ENCODE data around the gene TTC33. TPM values are rescaled to one million over a fixed set of nuclear protein-coding genes. Genes with fewer than 3 reads are reported as not detected.

The TTC33 gene
- total RNA-seq, 1 donor from 2014 or later: 52.5 TPM

DNA sequence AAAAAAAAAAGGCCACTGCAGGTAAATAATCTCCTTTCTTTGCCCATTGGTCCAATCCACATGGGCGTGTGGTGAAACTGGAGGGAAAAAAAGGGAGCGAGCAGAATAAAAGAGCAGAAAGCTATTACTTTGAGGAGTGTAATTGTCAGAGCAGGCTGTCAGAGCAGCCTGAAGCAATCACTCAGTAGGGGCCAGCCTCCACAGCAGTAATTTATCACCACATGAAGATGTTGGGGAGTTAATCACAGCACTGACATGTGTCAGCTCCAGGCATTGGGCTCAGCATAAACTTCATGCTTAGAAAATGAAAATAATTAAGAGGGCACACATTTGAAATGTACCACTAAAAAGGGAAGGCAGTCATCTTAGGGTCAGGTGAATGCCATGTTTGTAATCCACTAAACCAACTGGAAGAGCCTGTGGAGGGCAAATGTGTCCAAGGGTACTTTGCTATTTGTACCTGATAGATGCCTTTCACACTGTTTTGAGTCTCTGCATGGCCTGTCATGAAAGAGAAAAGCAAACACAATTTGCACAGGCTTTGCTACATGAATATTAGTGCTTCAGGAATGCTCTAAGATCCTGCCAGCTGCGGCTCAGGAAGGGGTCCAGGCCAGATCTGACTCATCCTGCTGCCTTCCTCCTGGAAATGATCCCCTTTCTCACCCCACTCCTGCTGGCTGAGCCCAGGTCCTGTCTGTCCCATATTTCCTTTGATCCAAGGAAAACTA lies 79.0 kb downstream of the TTC33 start:
- DNase-seq (ENCODE audit: low spot score): no peak
- H3K9me3 Mint-ChIP-seq: no peaks in the 10 kb centered on the region
- Histone ChIP-seq H3K4me3 (no peak overlapping the region), H3K9ac (no peak overlapping the region), H2AFZ (replicated peaks) (no peak overlapping the region), H3K36me3 (no peaks in the 10 kb centered on the region), H3K4me1 (peaks cover 24% of the 10 kb centered on the region), H3K79me2 (ENCODE audit: low read depth) (no peaks in the 10 kb centered on the region), H3K9me3 (ENCODE audit: low read depth) (no peaks in the 10 kb centered on the region), H4K20me1 (ENCODE audit: low read depth) (peaks cover 14% of the 10 kb centered on the region), H3F3A (ENCODE audit: low read depth) (peaks cover 16% of the 10 kb centered on the region), H3K27me3 (peaks cover 46% of the 10 kb centered on the region), H3K27ac (no peak overlapping the region), H3K4me2 (no peak overlapping the region)
- no peak overlapping the region for H3K27ac Mint-ChIP-seq
- no peak for TF ChIP-seq EZH2 (IDR thresholded peaks at IDR 0.05)
- TF ChIP-seq, protein P1, sequence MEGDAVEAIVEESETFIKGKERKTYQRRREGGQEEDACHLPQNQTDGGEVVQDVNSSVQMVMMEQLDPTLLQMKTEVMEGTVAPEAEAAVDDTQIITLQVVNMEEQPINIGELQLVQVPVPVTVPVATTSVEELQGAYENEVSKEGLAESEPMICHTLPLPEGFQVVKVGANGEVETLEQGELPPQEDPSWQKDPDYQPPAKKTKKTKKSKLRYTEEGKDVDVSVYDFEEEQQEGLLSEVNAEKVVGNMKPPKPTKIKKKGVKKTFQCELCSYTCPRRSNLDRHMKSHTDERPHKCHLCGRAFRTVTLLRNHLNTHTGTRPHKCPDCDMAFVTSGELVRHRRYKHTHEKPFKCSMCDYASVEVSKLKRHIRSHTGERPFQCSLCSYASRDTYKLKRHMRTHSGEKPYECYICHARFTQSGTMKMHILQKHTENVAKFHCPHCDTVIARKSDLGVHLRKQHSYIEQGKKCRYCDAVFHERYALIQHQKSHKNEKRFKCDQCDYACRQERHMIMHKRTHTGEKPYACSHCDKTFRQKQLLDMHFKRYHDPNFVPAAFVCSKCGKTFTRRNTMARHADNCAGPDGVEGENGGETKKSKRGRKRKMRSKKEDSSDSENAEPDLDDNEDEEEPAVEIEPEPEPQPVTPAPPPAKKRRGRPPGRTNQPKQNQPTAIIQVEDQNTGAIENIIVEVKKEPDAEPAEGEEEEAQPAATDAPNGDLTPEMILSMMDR (IDR thresholded peaks at IDR 0.05): no peak
- no peak for TF ChIP-seq EZH2phosphoT487 (IDR thresholded peaks at IDR 0.05)
- H3K27me3 Mint-ChIP-seq (ENCODE audit: insufficient read depth, low read depth): peaks cover 26% of the 10 kb centered on the region
- no peak overlapping the region for H3K4me3 Mint-ChIP-seq
- H3K4me1 Mint-ChIP-seq: peaks cover 30% of the 10 kb centered on the region
- no peaks in the 10 kb centered on the region for H3K36me3 Mint-ChIP-seq

DNA sequence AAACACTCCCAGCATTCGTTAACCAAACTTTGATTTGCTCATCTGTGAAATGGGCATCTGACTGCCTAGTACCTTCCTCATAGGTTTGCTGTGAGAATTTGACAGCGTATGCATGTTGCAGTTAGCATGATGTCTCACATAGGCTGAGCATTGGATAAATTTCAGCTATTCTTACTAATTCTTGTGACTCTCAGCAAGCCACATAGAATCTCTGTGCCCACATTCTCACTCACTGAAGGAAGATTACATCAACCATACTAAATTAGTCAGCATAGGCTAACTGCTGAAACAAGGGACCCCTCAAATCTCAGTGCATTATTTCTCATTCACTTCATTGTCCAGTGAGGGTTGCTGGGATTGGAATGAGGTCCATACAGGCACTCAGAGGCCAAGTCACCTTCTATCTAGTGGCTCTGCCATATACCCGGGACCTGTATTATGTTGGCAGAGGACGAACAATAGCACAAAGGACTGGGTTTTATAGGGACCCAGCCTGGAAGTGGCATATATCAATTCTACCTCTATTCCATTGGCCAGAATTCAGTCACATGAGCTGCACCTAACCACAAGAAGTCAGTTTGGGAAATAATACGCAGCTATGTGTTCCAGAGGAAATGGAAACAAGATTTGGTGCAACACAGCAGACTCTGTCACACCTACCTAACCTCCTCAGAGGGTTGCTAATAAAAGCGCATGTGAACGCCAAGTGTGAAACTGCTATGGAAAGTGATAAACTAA lies 80.2 kb downstream of the TTC33 start:
- Mint-ChIP-seq H3K9me3 (no peaks in the 10 kb centered on the region), H3K36me3 (no peaks in the 10 kb centered on the region), H3K27ac (no peak overlapping the region), H3K27me3 (ENCODE audit: insufficient read depth, low read depth) (peaks cover 15% of the 10 kb centered on the region), H3K4me1 (peaks cover 22% of the 10 kb centered on the region), H3K4me3 (no peak overlapping the region)
- Histone ChIP-seq H2AFZ (replicated peaks) (no peak overlapping the region), H3K27ac (no peak overlapping the region), H3K36me3 (no peaks in the 10 kb centered on the region), H3K27me3 (peaks cover 34% of the 10 kb centered on the region), H3K4me2 (no peak overlapping the region), H3K79me2 (ENCODE audit: low read depth) (no peaks in the 10 kb centered on the region), H3K9me3 (ENCODE audit: low read depth) (no peaks in the 10 kb centered on the region), H3K4me3 (no peak overlapping the region), H3K4me1 (peaks cover 14% of the 10 kb centered on the region), H4K20me1 (ENCODE audit: low read depth) (peaks cover 6% of the 10 kb centered on the region), H3F3A (ENCODE audit: low read depth) (peaks cover 16% of the 10 kb centered on the region), H3K9ac (no peak overlapping the region)
- TF ChIP-seq, protein P1 (IDR thresholded peaks at IDR 0.05): no peak
- no peak for TF ChIP-seq EZH2phosphoT487 (IDR thresholded peaks at IDR 0.05)
- no peak for TF ChIP-seq EZH2 (IDR thresholded peaks at IDR 0.05)
- DNase-seq (ENCODE audit: low spot score): no peak

DNA sequence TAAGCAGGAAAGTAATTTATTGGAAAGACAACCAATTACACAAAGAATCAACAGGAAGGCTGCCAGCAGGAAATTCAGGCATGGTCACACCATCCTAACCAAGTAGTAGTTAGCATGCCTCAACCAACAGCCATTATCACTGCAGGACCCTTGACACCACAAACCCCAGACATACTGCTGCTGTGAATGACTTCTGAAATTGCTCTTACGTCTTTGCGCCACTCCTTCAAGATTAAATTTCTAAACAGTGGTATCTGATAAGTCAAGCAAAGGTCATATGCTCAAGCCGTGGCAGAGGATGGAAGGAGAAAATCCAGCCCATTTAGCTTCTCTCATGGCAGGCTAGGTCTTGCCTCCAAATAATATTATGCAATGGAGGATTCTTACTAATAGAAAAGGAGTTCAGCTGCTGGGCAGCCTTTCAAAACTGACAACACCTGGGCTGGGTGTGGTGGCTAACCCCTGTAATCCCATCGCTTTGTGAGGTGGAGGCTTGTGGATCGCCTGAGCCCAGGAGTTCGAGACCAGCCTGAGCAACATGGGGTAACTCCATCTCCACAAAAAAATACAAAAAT lies 81.0 kb downstream of the TTC33 start:
- Mint-ChIP-seq H3K9me3 (no peaks in the 10 kb centered on the region), H3K4me1 (peaks cover 17% of the 10 kb centered on the region), H3K36me3 (no peaks in the 10 kb centered on the region), H3K4me3 (no peak overlapping the region), H3K27ac (no peak overlapping the region), H3K27me3 (ENCODE audit: insufficient read depth, low read depth) (peaks cover 8% of the 10 kb centered on the region)
- H3K36me3 ChIP-seq: no peaks in the 10 kb centered on the region
- H3K27me3 ChIP-seq: peaks cover 25% of the 10 kb centered on the region
- peaks cover 8% of the 10 kb centered on the region for H3F3A ChIP-seq (ENCODE audit: low read depth)
- no peak overlapping the region for H3K27ac ChIP-seq
- H3K4me1 ChIP-seq: peaks cover 7% of the 10 kb centered on the region
- no peak overlapping the region for H3K9ac ChIP-seq
- TF ChIP-seq, protein P1 (IDR thresholded peaks at IDR 0.05): no peak
- TF ChIP-seq EZH2 (IDR thresholded peaks at IDR 0.05) (no peak), EZH2phosphoT487 (IDR thresholded peaks at IDR 0.05) (no peak)
- no peak overlapping the region for H2AFZ ChIP-seq (replicated peaks)
- no peak overlapping the region for H3K4me3 ChIP-seq
- no peaks in the 10 kb centered on the region for H3K9me3 ChIP-seq (ENCODE audit: low read depth)
- no peak for DNase-seq (ENCODE audit: low spot score)
- H3K4me2 ChIP-seq: no peak overlapping the region
- no peaks in the 10 kb centered on the region for H3K79me2 ChIP-seq (ENCODE audit: low read depth)
- H4K20me1 ChIP-seq (ENCODE audit: low read depth): no peaks in the 10 kb centered on the region
